Sigmoid colon (tissue), 4 donors: ENCODE results near the gene NSUN4.
"Not testable (repeated sequence)": the region's sequence is repeated elsewhere in the genome, so short reads cannot be mapped to it uniquely, and the experiment has no call there.

ENCODE experiments used
- POLR2A ChIP-seq, 2 donors: fragments of 450-650 bp; IDR thresholded peaks; one replicate each; pipeline ENCODE4 v1.6.1; 2016; ENCODE audit warnings: antibody characterized with exemption in 2 of 2, mild to moderate bottlenecking in 2 of 2, moderate library complexity in 2 of 2
- POLR2AphosphoS5 ChIP-seq, 4 donors: sonication (generic); formaldehyde crosslinking; IDR thresholded peaks; one replicate each; pipeline ENCODE4 v1.6.1; 2017; ENCODE audit warnings: antibody characterized with exemption in 4 of 4
- TF ChIP-seq, protein P1 (sequence below), 4 experiments: fragments of 450-650 bp in 3 of 4; fragments of 200-600 bp in 1 of 4; IDR thresholded peaks; one replicate each; pipeline ENCODE4 v1.5.1; 2016 to 2019; ENCODE audit warnings: antibody characterized with exemption in 4 of 4, mild to moderate bottlenecking in 3 of 4, moderate library complexity in 2 of 4

DNA sequence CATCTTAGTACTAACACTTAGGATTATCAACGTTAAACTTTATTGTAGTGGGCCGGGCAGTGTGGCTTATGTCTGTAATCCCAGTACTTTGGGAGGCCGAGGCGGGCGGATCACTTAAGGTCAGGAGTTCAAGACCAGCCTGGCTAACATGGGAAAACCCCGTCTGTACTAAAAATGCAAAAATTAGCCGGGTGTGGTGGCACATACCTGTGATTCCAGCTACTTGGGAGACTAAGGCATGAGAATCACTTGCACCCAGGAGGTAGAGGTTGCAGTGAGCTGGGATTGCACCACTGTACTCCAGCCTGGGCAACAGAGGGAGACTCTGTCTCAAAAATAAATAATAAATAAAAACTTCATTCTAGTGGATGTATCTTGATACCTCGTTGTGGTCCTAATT is 25.2 kb downstream of the NSUN4 start:
- TF ChIP-seq, protein P1, sequence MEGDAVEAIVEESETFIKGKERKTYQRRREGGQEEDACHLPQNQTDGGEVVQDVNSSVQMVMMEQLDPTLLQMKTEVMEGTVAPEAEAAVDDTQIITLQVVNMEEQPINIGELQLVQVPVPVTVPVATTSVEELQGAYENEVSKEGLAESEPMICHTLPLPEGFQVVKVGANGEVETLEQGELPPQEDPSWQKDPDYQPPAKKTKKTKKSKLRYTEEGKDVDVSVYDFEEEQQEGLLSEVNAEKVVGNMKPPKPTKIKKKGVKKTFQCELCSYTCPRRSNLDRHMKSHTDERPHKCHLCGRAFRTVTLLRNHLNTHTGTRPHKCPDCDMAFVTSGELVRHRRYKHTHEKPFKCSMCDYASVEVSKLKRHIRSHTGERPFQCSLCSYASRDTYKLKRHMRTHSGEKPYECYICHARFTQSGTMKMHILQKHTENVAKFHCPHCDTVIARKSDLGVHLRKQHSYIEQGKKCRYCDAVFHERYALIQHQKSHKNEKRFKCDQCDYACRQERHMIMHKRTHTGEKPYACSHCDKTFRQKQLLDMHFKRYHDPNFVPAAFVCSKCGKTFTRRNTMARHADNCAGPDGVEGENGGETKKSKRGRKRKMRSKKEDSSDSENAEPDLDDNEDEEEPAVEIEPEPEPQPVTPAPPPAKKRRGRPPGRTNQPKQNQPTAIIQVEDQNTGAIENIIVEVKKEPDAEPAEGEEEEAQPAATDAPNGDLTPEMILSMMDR (IDR thresholded peaks at IDR 0.05), result not testable (repeated sequence)
- TF ChIP-seq POLR2A, POLR2AphosphoS5 (IDR thresholded peaks at IDR 0.05): not testable (repeated sequence)
